ENCODE data around the gene GNMT.

The GNMT gene

DNA sequence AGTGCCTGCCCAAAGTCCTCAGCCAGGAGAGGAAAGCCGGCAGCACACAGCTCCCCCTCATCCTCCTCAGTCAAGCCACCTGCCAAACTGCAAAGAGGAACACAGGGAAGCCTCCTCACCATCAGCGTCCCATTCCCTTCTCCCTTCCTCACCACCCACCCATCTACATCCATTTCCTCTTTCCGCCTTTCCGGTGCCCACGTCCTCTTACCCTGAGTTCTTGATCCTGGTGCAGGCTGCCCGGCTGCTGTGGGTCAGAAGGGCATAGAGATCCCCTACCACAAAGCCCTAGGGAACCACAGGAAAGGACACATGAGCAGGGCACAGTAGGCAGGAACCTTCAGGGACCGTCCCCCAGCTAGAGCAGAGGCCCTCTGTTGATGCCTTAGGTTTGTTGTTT, 6.0 kb downstream of the GNMT start:
- no peaks in the 10 kb centered on the region for H3K9me3 ChIP-seq (ENCODE audit: control insufficient read depth, insufficient read depth, low read length)
- peaks cover 4% of the 10 kb centered on the region for H3K4me1 ChIP-seq (ENCODE audit: control insufficient read depth, insufficient read depth, low read length)
- no peak overlapping the region for H3K9ac ChIP-seq (ENCODE audit: low read depth, low read length)
- no peak overlapping the region for H3K4me3 ChIP-seq (ENCODE audit: low read depth, low read length)
- no peaks in the 10 kb centered on the region for H3K27me3 ChIP-seq (ENCODE audit: control insufficient read depth, insufficient read depth, low read length)
- peaks cover 4% of the 10 kb centered on the region; the same call in 1 of the 2 replicates for H3K36me3 ChIP-seq (ENCODE audit: control insufficient read depth, insufficient read depth, low read length)
- H3K27ac ChIP-seq (ENCODE audit: low read depth, low read length) = no peak overlapping the region

- H3K4me3 ChIP-seq (ENCODE audit: low read depth, low read length) = no peak overlapping the region
- H3K27me3 ChIP-seq (ENCODE audit: control insufficient read depth, insufficient read depth, low read length) = no peaks in the 10 kb centered on the region
- H3K27ac ChIP-seq (ENCODE audit: low read depth, low read length) = no peak overlapping the region
- peaks cover 4% of the 10 kb centered on the region; the same call in 1 of the 2 replicates for H3K36me3 ChIP-seq (ENCODE audit: control insufficient read depth, insufficient read depth, low read length)
- no peak overlapping the region for H3K9ac ChIP-seq (ENCODE audit: low read depth, low read length)
- H3K9me3 ChIP-seq (ENCODE audit: control insufficient read depth, insufficient read depth, low read length) = no peaks in the 10 kb centered on the region
- peaks cover 4% of the 10 kb centered on the region for H3K4me1 ChIP-seq (ENCODE audit: control insufficient read depth, insufficient read depth, low read length)
These were observed 6.7 kb downstream of the GNMT start for GRCh38 chr6:42967228-42967627.

GRCh38 chr6:42968126-42968701, 7.7 kb downstream of the GNMT start:
- Histone ChIP-seq H3K9ac (ENCODE audit: low read depth, low read length) (no peak overlapping the region), H3K4me1 (ENCODE audit: control insufficient read depth, insufficient read depth, low read length) (peaks cover 4% of the 10 kb centered on the region), H3K9me3 (ENCODE audit: control insufficient read depth, insufficient read depth, low read length) (no peaks in the 10 kb centered on the region), H3K27me3 (ENCODE audit: control insufficient read depth, insufficient read depth, low read length) (no peaks in the 10 kb centered on the region), H3K27ac (ENCODE audit: low read depth, low read length) (no peak overlapping the region), H3K36me3 (ENCODE audit: control insufficient read depth, insufficient read depth, low read length) (peaks cover 4% of the 10 kb centered on the region; the same call in 1 of the 2 replicates), H3K4me3 (ENCODE audit: low read depth, low read length) (no peak overlapping the region)

- Histone ChIP-seq H3K4me3 (ENCODE audit: low read depth, low read length) (no peak overlapping the region), H3K36me3 (ENCODE audit: control insufficient read depth, insufficient read depth, low read length) (peaks cover 4% of the 10 kb centered on the region; the same call in 1 of the 2 replicates), H3K4me1 (ENCODE audit: control insufficient read depth, insufficient read depth, low read length) (peaks cover 4% of the 10 kb centered on the region), H3K9ac (ENCODE audit: low read depth, low read length) (no peak overlapping the region), H3K9me3 (ENCODE audit: control insufficient read depth, insufficient read depth, low read length) (no peaks in the 10 kb centered on the region), H3K27me3 (ENCODE audit: control insufficient read depth, insufficient read depth, low read length) (no peaks in the 10 kb centered on the region), H3K27ac (ENCODE audit: low read depth, low read length) (no peak overlapping the region)
These were observed 8.2 kb downstream of the GNMT start for GRCh38 chr6:42968783-42969182.

GRCh38 chr6:42969431-42969830, 8.9 kb downstream of the GNMT start:
- Histone ChIP-seq H3K4me1 (ENCODE audit: control insufficient read depth, insufficient read depth, low read length) (no peaks in the 10 kb centered on the region; the same call in 1 of the 2 replicates), H3K27ac (ENCODE audit: low read depth, low read length) (no peak overlapping the region), H3K9me3 (ENCODE audit: control insufficient read depth, insufficient read depth, low read length) (no peaks in the 10 kb centered on the region), H3K27me3 (ENCODE audit: control insufficient read depth, insufficient read depth, low read length) (no peaks in the 10 kb centered on the region), H3K9ac (ENCODE audit: low read depth, low read length) (no peak overlapping the region), H3K4me3 (ENCODE audit: low read depth, low read length) (no peak overlapping the region), H3K36me3 (ENCODE audit: control insufficient read depth, insufficient read depth, low read length) (peaks cover 3% of the 10 kb centered on the region)

GRCh38 chr6:42969934-42970333, 9.4 kb downstream of the GNMT start:
- H3K27ac ChIP-seq (ENCODE audit: low read depth, low read length) = no peak overlapping the region
- peaks cover 3% of the 10 kb centered on the region for H3K36me3 ChIP-seq (ENCODE audit: control insufficient read depth, insufficient read depth, low read length)
- no peak overlapping the region for H3K4me3 ChIP-seq (ENCODE audit: low read depth, low read length)
- no peaks in the 10 kb centered on the region for H3K27me3 ChIP-seq (ENCODE audit: control insufficient read depth, insufficient read depth, low read length)
- no peak overlapping the region for H3K9ac ChIP-seq (ENCODE audit: low read depth, low read length)
- H3K4me1 ChIP-seq (ENCODE audit: control insufficient read depth, insufficient read depth, low read length) = no peaks in the 10 kb centered on the region; the same call in 1 of the 2 replicates
- no peaks in the 10 kb centered on the region for H3K9me3 ChIP-seq (ENCODE audit: control insufficient read depth, insufficient read depth, low read length)

- H3K9ac ChIP-seq (ENCODE audit: low read depth, low read length) = no peak overlapping the region
- H3K36me3 ChIP-seq (ENCODE audit: control insufficient read depth, insufficient read depth, low read length) = peaks cover 3% of the 10 kb centered on the region
- H3K27ac ChIP-seq (ENCODE audit: low read depth, low read length) = peak overlapping the region; percentile 29
- H3K4me1 ChIP-seq (ENCODE audit: control insufficient read depth, insufficient read depth, low read length) = no peaks in the 10 kb centered on the region; the same call in 1 of the 2 replicates
- no peaks in the 10 kb centered on the region for H3K27me3 ChIP-seq (ENCODE audit: control insufficient read depth, insufficient read depth, low read length)
- no peaks in the 10 kb centered on the region for H3K9me3 ChIP-seq (ENCODE audit: control insufficient read depth, insufficient read depth, low read length)
- H3K4me3 ChIP-seq (ENCODE audit: low read depth, low read length) = no peak overlapping the region
These were observed 10.5 kb downstream of the GNMT start for GRCh38 chr6:42970871-42971612.

DNA sequence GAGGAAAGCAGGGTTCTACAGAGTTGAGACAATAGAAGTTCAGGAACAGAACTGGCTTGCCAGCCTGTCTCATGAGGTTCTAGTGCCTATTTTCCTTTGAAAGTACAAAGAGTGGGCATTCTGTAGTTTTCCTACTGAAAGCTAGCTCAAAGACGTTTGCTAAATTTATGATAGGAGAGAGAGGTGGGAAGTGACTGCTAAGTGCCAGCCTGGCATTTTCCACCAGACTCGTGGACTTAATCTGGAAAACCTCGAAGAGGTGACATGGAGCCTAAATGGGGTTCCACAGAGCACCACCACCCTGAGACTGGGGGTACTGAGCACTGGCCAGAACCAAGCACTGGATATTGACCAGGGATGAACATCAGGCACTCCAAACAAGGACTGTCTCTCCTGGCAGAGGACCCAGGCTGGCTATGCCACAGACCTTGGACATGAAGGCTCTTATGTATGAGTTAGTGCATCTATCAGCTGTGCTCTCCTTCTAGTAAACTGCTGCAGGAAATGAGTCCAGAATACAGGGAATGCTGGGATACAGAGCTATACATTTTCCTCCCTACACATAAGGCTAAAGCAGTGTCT, 11.3 kb downstream of the GNMT start:
- Histone ChIP-seq H3K9me3 (ENCODE audit: control insufficient read depth, insufficient read depth, low read length) (no peaks in the 10 kb centered on the region), H3K4me1 (ENCODE audit: control insufficient read depth, insufficient read depth, low read length) (no peaks in the 10 kb centered on the region; the same call in 1 of the 2 replicates), H3K9ac (ENCODE audit: low read depth, low read length) (no peak overlapping the region), H3K4me3 (ENCODE audit: low read depth, low read length) (no peak overlapping the region), H3K27ac (ENCODE audit: low read depth, low read length) (no peak overlapping the region), H3K27me3 (ENCODE audit: control insufficient read depth, insufficient read depth, low read length) (no peaks in the 10 kb centered on the region), H3K36me3 (ENCODE audit: control insufficient read depth, insufficient read depth, low read length) (peaks cover 3% of the 10 kb centered on the region)

DNA sequence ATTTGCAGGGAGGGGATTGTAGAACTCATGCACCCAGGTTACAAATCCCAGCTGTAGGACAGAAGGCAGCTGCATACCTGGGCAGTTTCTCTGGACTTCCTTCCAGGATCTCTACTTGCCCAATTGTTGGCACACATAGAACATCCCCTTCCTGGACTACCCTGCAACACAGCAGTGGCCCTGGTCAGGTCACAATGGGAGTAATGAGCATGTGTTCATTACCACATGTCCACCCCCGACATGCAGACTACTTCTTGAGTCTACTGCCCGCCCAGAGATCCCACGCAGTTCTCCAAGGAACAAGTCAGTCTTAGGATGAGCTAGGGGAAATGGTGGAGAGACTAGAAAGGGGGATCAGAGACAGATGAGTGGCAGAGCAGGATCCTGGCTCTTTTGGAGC, 13.4 kb downstream of the GNMT start:
- no peaks in the 10 kb centered on the region for H3K27me3 ChIP-seq (ENCODE audit: control insufficient read depth, insufficient read depth, low read length)
- H3K4me1 ChIP-seq (ENCODE audit: control insufficient read depth, insufficient read depth, low read length) = no peaks in the 10 kb centered on the region; the same call in 1 of the 2 replicates
- H3K36me3 ChIP-seq (ENCODE audit: control insufficient read depth, insufficient read depth, low read length) = peaks cover 3% of the 10 kb centered on the region
- no peak overlapping the region for H3K9ac ChIP-seq (ENCODE audit: low read depth, low read length)
- H3K4me3 ChIP-seq (ENCODE audit: low read depth, low read length) = no peak overlapping the region
- no peaks in the 10 kb centered on the region for H3K9me3 ChIP-seq (ENCODE audit: control insufficient read depth, insufficient read depth, low read length)
- H3K27ac ChIP-seq (ENCODE audit: low read depth, low read length) = no peak overlapping the region

DNA sequence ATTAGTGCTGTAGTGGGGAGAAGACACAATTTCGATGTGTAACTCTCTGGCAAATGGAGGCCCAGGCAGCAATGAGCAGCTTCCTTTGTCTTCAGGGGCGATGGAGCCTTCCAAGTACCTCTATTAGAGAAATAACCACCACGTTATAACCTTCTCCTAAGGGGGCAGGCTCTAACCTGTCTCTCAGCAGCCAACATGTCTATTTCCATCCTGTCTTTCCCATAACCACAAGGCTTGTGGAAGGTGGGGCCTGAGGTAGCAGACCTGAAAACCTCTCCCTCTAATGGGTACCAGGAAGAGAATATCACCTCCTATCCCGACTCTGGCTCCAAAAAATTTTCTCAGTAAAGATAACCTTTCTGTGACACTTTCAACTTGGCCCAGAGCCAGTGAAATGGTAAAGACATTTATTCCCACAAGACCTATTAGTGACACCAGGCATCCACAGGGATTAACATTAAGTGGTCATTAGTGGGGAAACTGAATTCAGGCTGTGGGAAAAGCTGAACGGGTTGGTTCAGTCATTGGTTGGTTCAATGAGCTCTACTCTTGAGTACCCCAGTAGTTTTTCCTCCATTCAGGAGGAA, 14.5 kb downstream of the GNMT start:
- Histone ChIP-seq H3K4me3 (ENCODE audit: low read depth, low read length) (no peak overlapping the region), H3K9ac (ENCODE audit: low read depth, low read length) (no peak overlapping the region), H3K9me3 (ENCODE audit: control insufficient read depth, insufficient read depth, low read length) (no peaks in the 10 kb centered on the region), H3K36me3 (ENCODE audit: control insufficient read depth, insufficient read depth, low read length) (peaks cover 3% of the 10 kb centered on the region), H3K27me3 (ENCODE audit: control insufficient read depth, insufficient read depth, low read length) (no peaks in the 10 kb centered on the region), H3K27ac (ENCODE audit: low read depth, low read length) (no peak overlapping the region), H3K4me1 (ENCODE audit: control insufficient read depth, insufficient read depth, low read length) (peaks cover 7% of the 10 kb centered on the region)

GRCh38 chr6:42978487-42978838, 17.9 kb downstream of the GNMT start:
- H3K4me1 ChIP-seq (ENCODE audit: control insufficient read depth, insufficient read depth, low read length) = peaks cover 7% of the 10 kb centered on the region
- peak overlapping the region; percentile 51; the same call in 1 of the 2 replicates for H3K9ac ChIP-seq (ENCODE audit: low read depth, low read length)
- no peaks in the 10 kb centered on the region for H3K27me3 ChIP-seq (ENCODE audit: control insufficient read depth, insufficient read depth, low read length)
- peaks cover 3% of the 10 kb centered on the region for H3K36me3 ChIP-seq (ENCODE audit: control insufficient read depth, insufficient read depth, low read length)
- H3K9me3 ChIP-seq (ENCODE audit: control insufficient read depth, insufficient read depth, low read length) = no peaks in the 10 kb centered on the region
- H3K4me3 ChIP-seq (ENCODE audit: low read depth, low read length) = peak overlapping the region; percentile 80
- H3K27ac ChIP-seq (ENCODE audit: low read depth, low read length) = peak overlapping the region; percentile 63
